Tibial nerve (tissue), 4 donors: ENCODE measurements around the gene CTRB1. TPM values are rescaled to one million over a fixed set of nuclear protein-coding genes. Genes with fewer than 3 reads are reported as not detected.

Source experiments
- DNase-seq, 2 donors: peaks; one replicate each; pipeline ENCODE4 v3.0.0-alpha.2; 2019; ENCODE audit warnings: low spot score in 2 of 2
- H3K27ac ChIP-seq, 4 donors: fragments of 200-600 bp; sonication (generic) in 3 of 4; one replicate each; pipeline ENCODE4 v1.5.1; 2017 to 2019; ENCODE audit warnings: mild to moderate bottlenecking in 1 of 4
- H3K27me3 ChIP-seq, 2 donors: fragments of 200-600 bp; sonication (generic) in 1 of 2; one replicate each; pipeline versions ENCODE4 v1.5.1 to v1.6.0; 2017 to 2019
- H3K36me3 ChIP-seq, 3 donors: fragments of 200-600 bp; sonication (generic); one replicate each; pipeline ENCODE4 v1.5.1; 2018 to 2019
- H3K4me1 ChIP-seq, 4 donors: fragments of 200-600 bp; sonication (generic) in 3 of 4; one replicate each; pipeline ENCODE4 v1.5.1; 2017 to 2019
- H3K4me3 ChIP-seq, 4 donors: fragments of 200-600 bp; sonication (generic) in 3 of 4; one replicate each; pipeline ENCODE4 v1.5.1; 2017 to 2019; ENCODE audit warnings: mild to moderate bottlenecking in 1 of 4, moderate library complexity in 1 of 4
- H3K9me3 ChIP-seq, 4 donors: fragments of 200-600 bp; sonication (generic) in 3 of 4; one replicate each; pipeline ENCODE4 v1.5.1; 2017 to 2019
- CTCF ChIP-seq, 5 experiments: fragments of 200-600 bp in 3 of 5; fragments of 450-650 bp in 2 of 5; sonication (generic) in 3 of 5; IDR thresholded peaks; one replicate each; pipeline ENCODE4 v1.5.1; 2016 to 2019; ENCODE audit warnings: antibody characterized with exemption in 5 of 5, mild to moderate bottlenecking in 3 of 5, moderate library complexity in 2 of 5
- EP300 ChIP-seq, 2 donors: sonication (generic); formaldehyde crosslinking; IDR thresholded peaks; one replicate each; pipeline ENCODE4 v1.6.1; 2017; ENCODE audit warnings: antibody characterized with exemption in 2 of 2, mild to moderate bottlenecking in 1 of 2
- POLR2A ChIP-seq, 2 donors: fragments of 450-650 bp; IDR thresholded peaks; one replicate each; pipeline ENCODE4 v1.6.1; 2017; ENCODE audit warnings: antibody characterized with exemption in 2 of 2, mild to moderate bottlenecking in 2 of 2, moderate library complexity in 2 of 2
- WGBS, 2 donors: methylation state at CpG; one replicate each; pipeline ENCODE4 v1.1.5; 2018; 5-methylcytosine and 5-hydroxymethylcytosine counted together
- total RNA-seq, 4 donors: library from RNA; depleted of rRNA; stranded (reverse); fragments of >200 nt; gene quantifications; one replicate each; pipeline ENCODE4 v1.1.0, GENCODE V29; 2016

CTRB1 gene
- total RNA-seq, 4 donors from 2014 or later = 0.59 to 24.3 (median 1.2) TPM

- H3K4me3 ChIP-seq = no peak overlapping the region
- TF ChIP-seq EP300 (IDR thresholded peaks at IDR 0.05) (peak in 1 of 2 donors; percentile 23), CTCF (IDR thresholded peaks at IDR 0.05) (no peak)
- peak overlapping the region in 3 of 4 donors; percentile 92 to 97 (median 93) for H3K27ac ChIP-seq
- H3K36me3 ChIP-seq = no peaks in the 10 kb centered on the region
- DNase-seq = no peak
- no peaks in the 10 kb centered on the region for H3K9me3 ChIP-seq
- peaks cover 0 to 96% (median 74%) of the 10 kb centered on the region in 4 donors for H3K4me1 ChIP-seq
- no peaks in the 10 kb centered on the region for H3K27me3 ChIP-seq
- WGBS, 2 donors = 36 to 47% methylated on average over 5 of the region's 5 CpGs
Measured at GRCh38 chr16:75254359-75254837, 35.6 kb downstream of the CTRB1 start.

DNA sequence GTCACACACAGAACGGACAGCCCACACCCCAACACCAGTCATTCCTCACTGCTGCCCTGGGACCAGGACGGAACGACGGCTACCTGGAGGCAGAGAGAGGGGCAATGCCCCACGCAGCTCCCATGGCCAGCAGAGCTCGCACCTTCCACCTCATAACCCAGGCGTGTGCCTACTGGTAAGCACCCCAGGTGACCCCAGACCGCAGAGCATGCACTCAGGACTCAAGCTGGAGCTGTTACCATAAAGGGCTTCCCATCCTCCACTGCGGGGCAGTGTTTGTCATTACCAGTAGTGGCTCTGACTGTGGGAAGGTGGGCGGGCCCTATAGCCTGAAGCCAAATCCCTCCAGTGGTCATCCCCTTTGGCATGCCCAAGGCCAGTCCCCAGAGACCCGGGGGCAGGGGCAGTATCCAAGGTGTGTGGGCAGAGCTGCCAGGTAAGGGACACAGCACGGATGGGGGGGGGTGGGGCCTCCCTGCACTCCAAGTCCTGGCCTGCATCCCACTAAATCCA is 37.3 kb downstream of the CTRB1 start:
- Histone ChIP-seq H3K4me1 (peaks cover 0 to 81% (median 59%) of the 10 kb centered on the region in 4 donors), H3K4me3 (no peak overlapping the region), H3K27ac (peak overlapping the region; percentile 38 to 97 (median 71)), H3K36me3 (no peaks in the 10 kb centered on the region), H3K9me3 (no peaks in the 10 kb centered on the region), H3K27me3 (no peaks in the 10 kb centered on the region)
- WGBS, 2 donors = 49 to 61% methylated on average over 11 to 12 of the region's 12 CpGs
- DNase-seq = no peak
- TF ChIP-seq EP300 (IDR thresholded peaks at IDR 0.05) = no peak
- no peak for TF ChIP-seq CTCF (IDR thresholded peaks at IDR 0.05)
- no peak for TF ChIP-seq POLR2A (IDR thresholded peaks at IDR 0.05)

DNA sequence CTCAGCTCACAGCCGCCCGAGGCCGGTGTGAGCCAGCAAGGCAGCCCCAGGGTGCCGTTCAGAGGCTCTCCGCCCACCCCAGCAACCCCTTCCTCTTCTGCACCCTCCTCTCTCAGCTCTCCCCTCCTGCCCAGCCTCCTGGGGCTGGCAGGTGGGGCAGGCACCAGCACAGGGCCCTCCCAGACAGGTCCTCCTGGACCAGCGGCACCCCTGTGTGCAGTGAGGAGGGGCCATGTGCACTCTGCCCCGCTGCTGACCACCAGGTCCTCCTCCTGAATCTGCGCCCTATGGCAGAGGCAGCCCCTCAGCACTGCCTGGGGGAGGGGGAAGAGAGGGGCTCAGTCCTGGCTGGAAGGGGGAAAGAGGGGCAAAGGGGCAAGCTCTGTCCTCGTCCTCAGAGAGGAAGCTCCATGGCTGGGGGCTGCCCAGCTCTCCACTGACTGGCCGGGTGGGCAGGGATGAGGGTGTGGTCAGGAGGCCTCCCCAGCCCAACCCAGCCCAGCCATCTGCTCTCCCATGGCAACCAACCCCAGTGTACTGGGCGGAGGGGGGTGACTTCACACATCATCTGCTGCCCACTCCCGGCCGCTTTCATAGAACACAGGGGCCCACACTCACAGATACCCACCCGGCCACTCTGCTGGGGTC is 38.0 kb downstream of the CTRB1 start:
- WGBS, 2 donors = 20 to 29% methylated on average over 13 of the region's 14 CpGs
- no peaks in the 10 kb centered on the region for H3K27me3 ChIP-seq
- peak overlapping the region; percentile 38 to 97 (median 71) for H3K27ac ChIP-seq
- TF ChIP-seq CTCF (IDR thresholded peaks at IDR 0.05) = no peak
- no peak for TF ChIP-seq POLR2A (IDR thresholded peaks at IDR 0.05)
- no peak for TF ChIP-seq EP300 (IDR thresholded peaks at IDR 0.05)
- H3K4me1 ChIP-seq = peaks cover 0 to 83% (median 58%) of the 10 kb centered on the region in 4 donors
- H3K9me3 ChIP-seq = no peaks in the 10 kb centered on the region
- no peak overlapping the region for H3K4me3 ChIP-seq
- DNase-seq = no peak
- H3K36me3 ChIP-seq = no peaks in the 10 kb centered on the region

GRCh38 chr16:75257886-75258806 is 39.4 kb downstream of the CTRB1 start:
- WGBS, 2 donors = 76 to 82% methylated on average over 19 to 21 of the region's 21 CpGs
- TF ChIP-seq EP300 (IDR thresholded peaks at IDR 0.05) = no peak
- no peak for TF ChIP-seq POLR2A (IDR thresholded peaks at IDR 0.05)
- TF ChIP-seq CTCF (IDR thresholded peaks at IDR 0.05) = no peak
- Histone ChIP-seq H3K36me3 (no peaks in the 10 kb centered on the region), H3K4me3 (no peak overlapping the region), H3K4me1 (peaks cover 0 to 83% (median 57%) of the 10 kb centered on the region in 4 donors), H3K9me3 (no peaks in the 10 kb centered on the region), H3K27ac (peak overlapping the region in 1 of 4 donors; percentile 97), H3K27me3 (no peaks in the 10 kb centered on the region)
- DNase-seq = no peak
